Amniotic stem cell (primary cell): Measurements from ENCODE around the gene C1orf116.
"Not testable (repeated sequence)": the region's sequence is repeated elsewhere in the genome, so short reads cannot be mapped to it uniquely, and the experiment has no call there.

Source experiments
- DNase-seq: peaks from one replicate; lab custom pipeline; 2025; lab: John Stamatoyannopoulos, UW

The C1orf116 gene

DNA sequence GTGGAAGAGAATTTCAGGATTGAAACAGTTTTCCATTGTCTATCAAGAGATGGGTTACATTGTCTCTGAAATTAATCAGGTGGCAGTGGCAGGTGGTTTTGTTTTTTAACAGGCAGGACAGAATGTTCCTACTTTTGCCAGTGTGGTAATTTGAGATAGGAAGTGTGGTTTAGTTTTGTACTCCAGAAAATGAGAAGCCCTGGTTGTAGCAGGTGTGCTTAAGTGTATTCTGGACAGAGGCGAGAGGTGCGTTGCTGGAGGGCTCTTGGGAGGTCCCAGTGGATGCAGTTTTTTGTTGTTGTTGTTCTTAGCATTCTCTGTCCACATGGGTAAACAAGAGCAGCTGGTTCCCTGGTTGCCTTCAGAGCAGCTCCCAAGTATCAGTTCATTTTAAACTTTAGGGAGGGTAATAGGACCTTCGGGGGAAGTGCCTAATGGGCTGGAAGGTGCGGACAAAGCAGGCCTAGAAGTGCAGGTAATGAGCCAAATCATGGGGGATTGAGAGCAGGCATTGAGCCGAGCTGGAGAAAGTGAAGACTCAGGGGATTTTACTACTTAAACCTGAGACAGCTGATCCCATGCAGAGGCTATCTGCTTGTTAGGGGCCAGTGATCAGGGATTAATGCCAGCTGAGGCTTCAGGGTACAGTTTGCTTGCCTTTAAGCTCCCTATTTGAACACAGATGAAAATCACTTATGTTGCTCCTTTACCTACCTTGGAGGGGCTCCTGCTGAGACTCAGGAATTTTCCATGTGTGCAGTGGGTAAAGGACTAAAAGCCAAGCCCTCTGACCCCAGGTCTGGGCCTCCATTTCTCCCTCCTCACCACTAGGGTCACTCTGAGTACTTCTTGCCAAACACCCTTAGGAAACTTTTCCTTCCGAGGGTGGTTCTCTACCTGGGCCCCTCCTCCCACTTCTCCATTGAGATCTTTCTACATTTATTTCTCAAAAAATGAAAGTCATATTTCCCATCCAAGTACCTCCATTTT lies 26.6 kb upstream of the C1orf116 start:
- DNase-seq: no peak

DNA sequence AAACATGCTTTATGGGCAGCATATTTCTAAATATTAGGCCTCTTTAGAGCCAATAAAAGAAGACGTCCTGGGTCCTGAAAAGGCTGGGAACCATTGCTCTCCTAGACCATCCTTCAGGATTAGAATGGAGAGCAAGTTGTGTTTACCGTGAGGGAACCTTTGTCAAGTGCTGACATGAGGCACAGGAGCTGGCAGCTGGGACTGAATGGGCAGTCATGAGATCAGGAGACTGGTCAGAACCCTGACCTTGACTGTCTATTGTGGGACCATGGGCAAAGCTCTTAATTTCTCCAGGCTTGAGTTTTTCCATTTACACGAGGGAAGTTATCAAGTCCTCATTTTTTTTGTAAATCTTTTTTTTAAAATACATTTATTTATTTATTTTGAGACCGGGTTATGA lies 25.7 kb upstream of the C1orf116 start:
- DNase-seq: no peak

- no peak for DNase-seq
Measured at GRCh38 chr1:207056673-207057072, 24.1 kb upstream of the C1orf116 start.

DNA sequence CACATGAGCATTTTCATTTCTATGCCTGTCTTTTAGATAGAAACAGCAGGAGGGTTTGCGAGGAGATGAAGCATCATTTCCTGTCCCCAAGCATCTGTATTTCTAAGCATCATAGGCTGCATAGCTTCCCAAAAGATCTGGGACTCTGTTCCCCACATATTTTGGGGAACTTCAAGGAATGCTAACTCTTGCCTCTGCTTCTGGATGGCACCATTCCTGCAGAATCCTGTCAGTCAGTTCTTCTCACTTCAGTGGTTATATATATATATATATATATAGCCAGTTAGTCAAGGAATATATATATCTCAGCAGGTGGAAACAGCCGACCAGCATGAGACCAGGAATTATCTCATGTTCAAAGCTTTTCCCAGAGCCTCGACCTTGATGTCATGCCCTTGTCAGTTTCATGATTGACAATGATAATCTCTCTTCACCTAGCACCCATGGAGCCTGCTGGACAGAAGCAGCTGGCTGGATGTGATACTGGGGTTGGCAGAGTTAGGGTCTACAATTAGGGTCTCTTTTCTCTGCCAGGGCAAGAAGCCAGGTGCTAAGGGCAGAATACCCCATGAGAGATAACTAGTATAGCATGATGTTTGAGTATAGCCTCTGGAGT lies 22.9 kb upstream of the C1orf116 start:
- DNase-seq: no peak

DNA sequence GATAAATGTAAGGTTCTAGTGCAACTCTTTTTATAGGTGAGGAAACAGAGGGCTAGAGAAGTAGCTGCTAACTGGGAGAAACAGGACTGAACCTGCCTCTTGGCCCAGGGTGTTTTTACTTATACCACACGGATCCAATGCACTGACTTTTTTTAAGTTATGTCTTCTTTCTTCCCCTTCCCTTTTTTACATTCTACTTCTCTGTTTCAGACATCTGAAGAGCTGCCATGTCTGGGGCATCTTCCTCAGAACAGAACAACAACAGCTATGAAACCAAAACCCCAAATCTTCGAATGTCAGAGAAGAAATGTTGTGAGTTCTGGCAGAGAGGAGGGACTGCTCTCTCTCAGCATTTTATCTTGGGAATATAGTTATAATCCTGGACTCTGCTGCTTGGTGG lies 21.9 kb upstream of the C1orf116 start:
- no peak for DNase-seq

GRCh38 chr1:207052911-207053769 lies 20.6 kb upstream of the C1orf116 start, which contains the start of gene PFKFB2:
TSS of gene PFKFB2 (plus strand) at chr1:207053275. CDS start at chr1:207054718, 1,443 bp downstream.
- DNase-seq: peak; percentile 93

GRCh38 chr1:207051191-207051943 lies 18.8 kb upstream of the C1orf116 start, which contains the start of gene YOD1:
TSS of gene YOD1 (minus strand) at chr1:207051208. CDS start at chr1:207051030, 178 bp downstream.
- DNase-seq: no peak

DNA sequence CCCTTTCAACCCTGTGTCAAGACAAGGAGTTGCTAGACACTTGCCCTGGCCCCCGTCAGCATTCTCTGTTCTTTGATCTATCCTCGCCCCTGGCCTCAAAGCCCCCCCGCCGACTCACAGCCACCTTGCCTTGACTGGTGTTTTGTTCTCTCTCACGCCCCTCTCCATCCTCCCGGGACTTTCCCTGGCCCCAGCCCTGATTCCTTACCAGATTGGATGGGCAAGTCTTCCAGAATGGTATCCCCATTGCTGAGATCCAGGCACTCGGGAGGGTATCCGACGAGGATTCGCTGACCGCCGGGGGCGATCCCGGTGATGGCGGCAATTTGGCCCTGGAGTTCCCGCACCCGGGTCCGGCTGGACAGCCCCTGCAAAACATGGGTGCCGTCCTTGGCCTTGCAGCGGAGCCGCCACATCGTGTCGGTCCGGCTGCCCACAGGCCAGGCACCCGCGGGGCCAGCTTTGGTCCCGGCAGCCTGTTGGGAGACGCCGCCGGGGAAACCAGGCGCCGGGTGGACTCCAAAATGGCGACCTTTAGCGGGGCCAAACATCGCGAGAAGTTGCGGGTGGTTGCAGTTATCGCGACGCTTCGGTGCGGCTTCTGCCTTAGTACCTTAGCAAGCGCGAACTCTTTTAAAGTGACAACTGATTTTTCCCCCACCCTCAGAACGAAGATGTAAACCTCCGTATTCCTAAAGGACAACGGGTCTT lies 18.1 kb upstream of the C1orf116 start:
- DNase-seq: peak; percentile 82

DNA sequence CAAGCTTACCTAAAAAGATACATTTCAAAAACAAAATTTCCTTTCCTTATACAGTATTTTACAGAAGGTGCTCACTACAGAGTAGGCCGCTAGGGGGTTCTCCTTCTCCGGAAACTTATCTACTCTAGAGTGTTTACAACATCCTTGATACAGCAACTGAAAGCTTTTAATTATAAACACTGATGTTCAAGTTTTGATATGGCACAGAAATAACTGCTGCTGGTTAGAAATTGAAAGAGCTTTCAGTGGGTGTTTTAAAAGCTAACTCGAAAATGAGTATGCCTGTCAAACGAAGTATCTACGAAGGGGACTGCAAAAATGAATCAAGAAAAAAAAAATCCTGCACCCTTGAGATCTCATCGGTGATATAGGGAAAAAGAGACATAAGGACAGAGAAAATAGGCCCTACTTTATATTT lies 17.4 kb upstream of the C1orf116 start:
- peak; percentile 44 for DNase-seq

- DNase-seq: no peak
Measured at GRCh38 chr1:207049514-207049913, 17.0 kb upstream of the C1orf116 start.

GRCh38 chr1:207049054-207049453 lies 16.5 kb upstream of the C1orf116 start:
- no peak for DNase-seq

GRCh38 chr1:207048041-207048440 lies 15.5 kb upstream of the C1orf116 start:
- DNase-seq: no peak

DNA sequence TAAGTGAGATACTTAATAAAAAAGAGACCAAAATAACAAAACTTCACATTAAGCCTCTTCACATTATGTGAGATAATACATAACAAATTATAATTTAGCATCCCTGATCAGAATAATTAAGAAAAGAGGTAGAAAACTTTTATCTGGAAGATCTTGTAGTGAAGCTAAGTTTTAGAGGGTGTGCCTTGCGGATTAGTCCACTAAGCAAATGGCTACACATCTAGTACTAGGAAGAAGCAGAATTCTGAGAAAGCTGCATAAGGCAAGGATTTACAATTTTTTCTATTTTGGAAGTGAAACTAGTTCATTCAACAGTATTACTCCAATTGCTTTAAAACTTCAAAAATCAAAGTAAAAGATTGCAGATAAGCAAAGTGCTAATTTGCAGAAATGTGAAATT lies 14.9 kb upstream of the C1orf116 start:
- no peak for DNase-seq

DNA sequence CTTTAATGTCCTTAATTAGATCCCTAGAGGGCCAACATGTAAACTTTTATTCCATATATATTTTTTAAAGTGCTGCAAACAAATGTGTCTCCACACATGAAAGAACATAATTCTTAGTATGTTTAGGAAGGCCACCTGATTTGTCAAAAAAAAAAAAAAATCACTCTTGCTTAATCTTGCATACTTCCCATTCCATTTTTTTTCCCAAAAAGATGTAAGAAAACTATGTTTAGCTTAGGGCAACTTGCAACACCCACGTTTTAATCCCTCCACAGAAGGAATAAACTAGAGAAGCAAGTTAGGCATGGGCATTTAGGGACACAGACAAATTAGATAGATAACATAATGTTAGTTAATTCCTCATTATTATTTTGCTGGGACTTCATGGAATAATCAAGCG lies 12.9 kb upstream of the C1orf116 start:
- no peak for DNase-seq

GRCh38 chr1:207041397-207041796 lies 8.8 kb upstream of the C1orf116 start:
- not testable (repeated sequence) for DNase-seq

DNA sequence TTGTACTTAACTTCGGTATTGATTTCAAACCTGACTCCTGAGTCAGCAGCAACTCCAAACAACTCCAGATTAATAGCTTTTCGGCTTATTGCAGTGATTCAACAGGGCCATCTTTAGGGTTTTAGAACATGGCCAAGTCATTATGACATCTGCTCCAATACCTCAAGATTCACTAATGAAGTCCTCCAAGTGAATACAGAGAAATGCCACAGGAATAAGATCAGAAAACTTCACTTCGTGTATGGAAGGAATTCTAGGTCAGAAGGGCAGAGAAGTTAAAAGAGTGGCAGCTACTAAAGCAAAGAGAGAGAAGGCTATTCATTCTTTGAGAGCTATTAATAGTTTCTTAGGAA lies 7.6 kb upstream of the C1orf116 start:
- DNase-seq: no peak

DNA sequence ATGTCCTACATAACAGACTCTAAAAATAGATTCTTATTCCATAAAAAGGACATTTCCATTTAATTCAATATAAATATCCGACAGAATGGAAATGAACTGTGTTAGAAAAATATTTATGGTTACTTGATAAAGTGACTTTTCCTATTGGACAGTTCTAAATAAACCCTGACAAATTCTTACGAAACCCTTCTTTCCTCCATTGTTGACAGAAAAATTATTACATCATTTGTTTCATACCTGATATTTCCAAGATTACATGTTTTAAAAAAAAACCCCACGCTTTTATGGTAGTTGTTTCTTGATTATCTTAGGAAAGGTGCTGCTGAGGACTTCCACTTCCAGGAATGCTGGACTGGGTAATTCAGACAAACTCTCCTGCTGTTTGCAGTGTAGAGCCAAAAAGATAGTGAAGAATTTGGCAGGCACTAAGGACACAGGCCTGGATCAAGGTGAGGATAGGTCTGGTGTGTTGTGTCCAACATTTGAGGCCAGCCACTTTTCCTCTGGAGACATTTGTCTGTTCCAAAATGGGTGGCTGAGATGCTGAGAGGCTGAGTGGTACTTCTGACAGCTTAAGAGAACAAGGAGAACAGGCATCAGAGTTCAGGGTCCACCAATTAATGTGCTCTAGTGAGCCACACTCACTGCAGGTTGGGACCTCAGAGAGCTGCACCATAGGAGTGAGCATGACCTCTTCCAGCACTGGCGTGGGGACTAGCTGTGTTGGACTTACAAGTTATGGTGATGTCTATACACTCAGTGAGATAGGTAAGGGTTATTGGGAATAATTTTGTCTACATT lies 7.0 kb upstream of the C1orf116 start:
- DNase-seq: no peak

DNA sequence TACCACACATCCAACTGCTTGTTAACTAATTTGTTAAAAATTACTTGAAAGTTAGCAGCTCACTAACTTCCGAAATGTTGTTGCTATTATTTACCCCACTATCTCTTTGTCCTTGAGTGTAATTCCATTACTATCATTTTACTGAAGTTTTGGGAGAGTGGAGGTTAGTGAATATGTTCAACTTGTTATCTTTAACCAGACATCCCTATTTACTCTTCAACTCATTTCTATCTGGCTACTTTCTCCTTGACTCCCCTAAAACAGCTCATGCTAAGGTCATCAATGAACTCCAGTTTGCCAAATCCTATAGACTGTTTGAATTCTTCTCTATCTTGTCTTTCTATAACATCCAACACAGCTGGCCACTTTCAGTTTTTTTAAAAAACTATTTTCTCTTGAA lies 4.3 kb upstream of the C1orf116 start:
- DNase-seq: no peak

- no peak for DNase-seq
Measured at GRCh38 chr1:207035877-207036551, 3.5 kb upstream of the C1orf116 start.
